Esophagus squamous epithelium (tissue), 4 donors: ENCODE results near the gene DAPK2.

ENCODE experiments used
- POLR2A ChIP-seq, 4 donors: fragments of 450-650 bp; IDR thresholded peaks; one replicate each; pipeline ENCODE4 v1.6.1; 2017; ENCODE audit warnings: antibody characterized with exemption in 4 of 4, mild to moderate bottlenecking in 4 of 4, moderate library complexity in 3 of 4
- TF ChIP-seq, protein P1 (sequence below), 6 experiments: fragments of 450-650 bp in 4 of 6; fragments of 200-600 bp in 2 of 6; sonication (generic) in 2 of 6; IDR thresholded peaks; one replicate each; pipeline ENCODE4 v1.5.1; 2016 to 2019; ENCODE audit warnings: antibody characterized with exemption in 6 of 6, mild to moderate bottlenecking in 4 of 6, moderate library complexity in 4 of 6

DNA sequence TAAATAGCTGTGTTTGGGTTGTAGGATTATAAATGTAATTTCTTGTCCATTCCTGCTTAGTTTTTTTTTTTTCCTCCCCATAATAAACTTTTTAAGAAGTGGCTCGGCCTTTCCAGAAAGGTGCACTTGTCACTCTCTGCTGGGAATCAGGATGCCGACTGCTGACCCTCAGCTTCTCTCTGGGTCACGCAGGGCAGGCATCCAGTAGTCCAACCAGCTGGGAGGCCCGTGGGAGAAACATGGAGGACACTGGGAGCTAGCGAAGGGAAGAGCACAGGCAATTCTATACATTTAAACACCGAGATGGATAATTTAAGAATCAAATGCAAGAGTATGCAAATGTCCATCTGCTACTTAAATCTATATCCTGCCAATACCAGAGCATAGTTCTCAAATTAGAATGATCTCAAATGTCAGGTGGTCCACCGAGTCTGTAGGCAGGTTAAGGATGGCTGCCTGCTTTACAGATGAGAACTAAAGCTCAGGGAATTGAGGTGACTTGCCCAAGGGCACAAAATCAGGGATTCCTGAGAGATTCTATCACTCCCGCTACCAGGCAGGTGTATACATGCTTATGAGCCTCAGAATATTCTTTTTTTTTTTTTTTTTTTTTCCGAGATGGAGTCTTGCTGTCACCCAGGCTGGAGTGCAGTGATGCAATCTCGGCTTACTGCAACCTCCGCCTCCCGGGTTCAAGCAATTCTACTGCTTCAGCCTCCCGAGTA, 64.5 kb downstream of the DAPK2 start:
- TF ChIP-seq, protein P1, sequence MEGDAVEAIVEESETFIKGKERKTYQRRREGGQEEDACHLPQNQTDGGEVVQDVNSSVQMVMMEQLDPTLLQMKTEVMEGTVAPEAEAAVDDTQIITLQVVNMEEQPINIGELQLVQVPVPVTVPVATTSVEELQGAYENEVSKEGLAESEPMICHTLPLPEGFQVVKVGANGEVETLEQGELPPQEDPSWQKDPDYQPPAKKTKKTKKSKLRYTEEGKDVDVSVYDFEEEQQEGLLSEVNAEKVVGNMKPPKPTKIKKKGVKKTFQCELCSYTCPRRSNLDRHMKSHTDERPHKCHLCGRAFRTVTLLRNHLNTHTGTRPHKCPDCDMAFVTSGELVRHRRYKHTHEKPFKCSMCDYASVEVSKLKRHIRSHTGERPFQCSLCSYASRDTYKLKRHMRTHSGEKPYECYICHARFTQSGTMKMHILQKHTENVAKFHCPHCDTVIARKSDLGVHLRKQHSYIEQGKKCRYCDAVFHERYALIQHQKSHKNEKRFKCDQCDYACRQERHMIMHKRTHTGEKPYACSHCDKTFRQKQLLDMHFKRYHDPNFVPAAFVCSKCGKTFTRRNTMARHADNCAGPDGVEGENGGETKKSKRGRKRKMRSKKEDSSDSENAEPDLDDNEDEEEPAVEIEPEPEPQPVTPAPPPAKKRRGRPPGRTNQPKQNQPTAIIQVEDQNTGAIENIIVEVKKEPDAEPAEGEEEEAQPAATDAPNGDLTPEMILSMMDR (IDR thresholded peaks at IDR 0.05) = no peak
- no peak for TF ChIP-seq POLR2A (IDR thresholded peaks at IDR 0.05)
